Brain microvascular endothelial cell (primary cell): Measurements from ENCODE around the gene ADAMTSL1.

Source experiments
- DNase-seq: peaks from one replicate; pipeline ENCODE4 v3.0.0-alpha.2; 2020
- H3K27ac ChIP-seq: fragments of 250-450 bp; sonication (Bioruptor Pico); 2 replicates; pipeline ENCODE4 v1.5.1; 2020; ENCODE audit warnings: mild to moderate bottlenecking, moderate library complexity
- H3K27me3 ChIP-seq: fragments of 250-450 bp; sonication (Bioruptor Pico); replicated peaks from 2 replicates; pipeline ENCODE4 v1.5.1; 2020; ENCODE audit warnings: mild to moderate bottlenecking
- H3K36me3 ChIP-seq: fragments of 250-450 bp; sonication (Bioruptor Pico); replicated peaks from 2 replicates; pipeline ENCODE4 v1.5.1; 2020; ENCODE audit warnings: mild to moderate bottlenecking
- H3K4me3 ChIP-seq: 2 replicates; pipeline ENCODE4 v1.5.1; 2011; ENCODE audit warnings: low read depth, mild to moderate bottlenecking, control low read depth, low read length, moderate library complexity
- CTCF ChIP-seq: IDR thresholded peaks from 2 replicates; pipeline ENCODE4 v1.5.1; 2011; ENCODE audit warnings: low read depth, mild to moderate bottlenecking, moderate library complexity, low read length, control low read depth, inconsistent platforms; ENCODE audit errors: missing control alignments
- in situ Hi-C: cut with HindIII; loops from 2 replicates; pipeline ENCODE4 v1.10.0; 2017; ENCODE audit warnings: low sequenced_read_pairs, low pct_ligation_motif_present

The ADAMTSL1 gene

GRCh38 chr9:18743971-18744370, 270.0 kb downstream of the ADAMTSL1 start:
- H3K4me3 ChIP-seq: no peak overlapping the region
- H3K27ac ChIP-seq: no peak overlapping the region
- H3K27me3 ChIP-seq: no peaks in the 10 kb centered on the region
- in situ Hi-C loops: no loop called here
- no peak for TF ChIP-seq CTCF
- DNase-seq: no peak
- no peaks in the 10 kb centered on the region for H3K36me3 ChIP-seq

DNA sequence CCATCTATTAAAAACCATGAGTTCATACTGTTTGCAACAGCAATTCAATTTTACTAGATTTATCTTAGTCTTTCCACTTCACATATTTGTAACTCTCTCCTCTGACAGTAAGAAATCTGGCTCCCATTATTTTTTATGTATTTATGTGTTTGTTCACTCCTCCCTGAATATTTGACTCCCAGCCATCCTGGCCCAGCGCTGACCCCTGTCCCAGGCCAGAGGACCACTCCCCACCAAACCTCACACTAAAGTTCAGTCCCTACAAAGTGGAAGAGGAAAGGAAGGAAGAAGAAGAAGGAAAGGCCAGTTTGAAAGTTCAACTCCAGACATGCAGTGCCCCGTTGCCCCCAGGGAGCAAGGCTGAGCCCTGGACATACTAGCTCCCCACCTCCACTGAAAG, 271.8 kb downstream of the ADAMTSL1 start:
- no peak overlapping the region for H3K27ac ChIP-seq
- in situ Hi-C loops: no loop called here
- no peaks in the 10 kb centered on the region for H3K27me3 ChIP-seq
- DNase-seq: no peak
- H3K36me3 ChIP-seq: no peaks in the 10 kb centered on the region
- H3K4me3 ChIP-seq: no peak overlapping the region
- TF ChIP-seq CTCF: no peak

GRCh38 chr9:18746631-18747030, 272.7 kb downstream of the ADAMTSL1 start:
- TF ChIP-seq CTCF: no peak
- H3K27me3 ChIP-seq: no peaks in the 10 kb centered on the region
- DNase-seq: no peak
- H3K4me3 ChIP-seq: no peak overlapping the region
- no peak overlapping the region for H3K27ac ChIP-seq
- in situ Hi-C loops: no loop called here
- no peaks in the 10 kb centered on the region for H3K36me3 ChIP-seq

GRCh38 chr9:18747595-18747994, 273.6 kb downstream of the ADAMTSL1 start:
- in situ Hi-C loops: no loop called here

GRCh38 chr9:18748251-18748701, 274.3 kb downstream of the ADAMTSL1 start:
- TF ChIP-seq CTCF: no peak
- H3K36me3 ChIP-seq: peaks cover 1% of the 10 kb centered on the region
- H3K27me3 ChIP-seq: no peaks in the 10 kb centered on the region
- in situ Hi-C loops: no loop called here
- H3K27ac ChIP-seq: no peak overlapping the region
- no peak for DNase-seq
- H3K4me3 ChIP-seq: no peak overlapping the region

More at GRCh38 chr9:18747595-18747994, 273.6 kb downstream of the ADAMTSL1 start:
- Histone ChIP-seq H3K4me3 (no peak overlapping the region), H3K36me3 (no peaks in the 10 kb centered on the region), H3K27ac (no peak overlapping the region), H3K27me3 (no peaks in the 10 kb centered on the region)
- DNase-seq: no peak
- no peak for TF ChIP-seq CTCF

DNA sequence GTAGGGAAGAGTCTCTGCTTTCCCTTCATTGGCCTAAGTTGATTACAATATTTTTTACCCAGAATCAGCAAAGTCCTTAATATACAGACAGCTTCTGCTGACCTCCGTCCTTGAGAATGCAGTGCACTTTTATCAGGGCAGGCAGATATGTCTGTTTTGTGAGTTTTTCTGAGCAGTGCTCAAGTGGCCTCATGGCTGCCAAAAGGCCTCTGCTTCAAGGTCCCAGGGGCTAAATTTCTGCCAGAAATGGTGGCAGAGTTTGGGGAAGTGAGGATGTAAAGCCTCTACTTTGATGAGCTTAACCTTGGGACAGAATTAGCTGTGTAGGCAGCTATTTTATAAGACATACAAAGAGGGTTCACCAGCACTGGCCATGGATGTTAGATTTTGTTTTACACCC, 275.8 kb downstream of the ADAMTSL1 start:
- Histone ChIP-seq H3K27me3 (no peaks in the 10 kb centered on the region), H3K4me3 (no peak overlapping the region), H3K27ac (no peak overlapping the region), H3K36me3 (peaks cover 12% of the 10 kb centered on the region)
- no peak for DNase-seq
- in situ Hi-C loops: no loop called here
- TF ChIP-seq CTCF: no peak
